ENCODE measurements around the gene NIPSNAP2.
"Not testable (repeated sequence)": the region's sequence is repeated elsewhere in the genome, so short reads cannot be mapped to it uniquely, and the experiment has no call there.

NIPSNAP2 gene

DNA sequence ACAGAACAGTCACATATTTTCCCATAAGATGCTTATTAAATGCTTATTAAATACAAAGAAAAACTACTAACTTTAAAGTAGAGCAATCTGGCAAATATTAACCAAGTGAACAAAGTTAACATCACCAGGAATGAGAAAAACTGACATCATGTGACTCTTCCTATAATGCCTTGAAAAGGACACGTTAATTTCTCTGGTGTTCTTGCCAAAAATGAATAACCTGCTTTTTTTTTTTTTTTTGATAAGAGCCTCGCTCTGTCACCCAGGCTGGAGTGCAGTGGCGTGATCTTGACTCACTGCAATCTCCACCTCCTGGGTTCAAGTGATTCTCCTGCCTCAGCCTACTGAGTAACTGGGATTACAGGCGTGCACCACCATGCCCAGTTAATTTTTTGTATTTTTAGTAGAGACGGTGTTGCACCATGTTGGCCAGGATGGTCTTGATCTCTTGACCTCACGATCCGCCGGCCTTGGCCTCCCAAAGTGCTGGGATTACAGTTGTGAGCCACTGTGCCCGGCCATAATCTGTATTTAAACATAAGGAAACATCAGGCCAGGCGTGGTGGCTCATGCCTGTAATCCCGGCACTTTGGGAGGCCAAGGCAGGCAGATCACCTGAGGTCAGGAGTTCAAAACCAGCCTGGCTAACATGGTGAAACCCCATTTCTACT is 83.2 kb downstream of the NIPSNAP2 start:
- not testable (repeated sequence) for DNase-seq (ENCODE audit: low read depth)

DNA sequence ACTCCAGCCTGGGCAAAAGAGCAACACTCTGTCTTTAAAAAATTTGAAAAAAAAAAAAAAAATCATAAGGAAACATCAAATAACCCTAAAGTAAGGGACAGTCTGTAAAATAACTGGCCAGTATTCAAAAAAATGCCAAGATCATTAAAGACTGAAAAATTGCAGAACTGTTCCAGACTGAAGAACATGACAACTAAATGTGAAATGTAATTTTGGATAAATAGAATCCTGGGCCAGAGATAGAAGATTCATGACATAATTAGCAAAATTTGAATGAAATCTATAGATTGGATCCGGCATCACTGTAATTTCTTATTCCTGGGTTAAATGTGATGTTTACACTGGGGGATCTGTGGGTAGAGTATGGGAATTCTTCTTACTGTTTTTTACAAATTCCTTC is 83.9 kb downstream of the NIPSNAP2 start:
- no peak for DNase-seq (ENCODE audit: low read depth)

DNA sequence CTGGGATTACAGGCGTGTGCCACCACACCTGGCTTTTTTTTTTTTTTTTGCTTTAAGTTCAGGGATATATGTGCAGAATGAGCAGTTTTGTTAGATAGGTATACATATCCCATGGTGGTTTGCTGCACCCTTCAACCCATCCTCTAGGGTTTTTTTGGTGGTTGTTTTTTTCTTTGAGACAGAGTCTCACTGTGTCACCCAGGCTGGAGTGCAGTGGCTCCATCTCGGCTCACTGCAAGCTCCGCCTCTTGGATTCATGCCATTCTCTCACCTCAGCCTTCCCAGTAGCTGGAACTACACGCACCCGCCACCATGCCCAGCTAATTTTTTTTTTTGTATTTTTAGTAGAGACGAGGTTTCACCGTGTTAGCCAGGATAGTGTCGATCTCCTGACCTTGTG is 84.4 kb downstream of the NIPSNAP2 start:
- not testable (repeated sequence) for DNase-seq (ENCODE audit: low read depth)

Measured in activated T-helper 1 cell treated with Interleukin-2 at 50 U/mL for 16 hours (primary cell).